ENCODE results near the gene SAXO1.

SAXO1 gene

GRCh38 chr9:18971909-18972308, 61.1 kb downstream of the SAXO1 start:
- no peak for DNase-seq (ENCODE audit: low read depth)
- TF ChIP-seq CTCF (IDR thresholded peaks at IDR 0.05; ENCODE audit: insufficient read depth, low read depth, low read length, missing control alignments) = no peak
- no peak overlapping the region for H3K4me3 ChIP-seq (ENCODE audit: low read length)

GRCh38 chr9:18971404-18971803, 61.6 kb downstream of the SAXO1 start:
- TF ChIP-seq CTCF (IDR thresholded peaks at IDR 0.05; ENCODE audit: insufficient read depth, low read depth, low read length, missing control alignments) = no peak
- DNase-seq (ENCODE audit: low read depth) = no peak
- no peak overlapping the region for H3K4me3 ChIP-seq (ENCODE audit: low read length)

- H3K4me3 ChIP-seq (ENCODE audit: low read length) = no peak overlapping the region
- no peak for DNase-seq (ENCODE audit: low read depth)
- TF ChIP-seq CTCF (IDR thresholded peaks at IDR 0.05; ENCODE audit: insufficient read depth, low read depth, low read length, missing control alignments) = no peak
These were observed 62.6 kb downstream of the SAXO1 start for GRCh38 chr9:18970393-18970792.

GRCh38 chr9:18969128-18969527, 63.9 kb downstream of the SAXO1 start:
- no peak for TF ChIP-seq CTCF (IDR thresholded peaks at IDR 0.05; ENCODE audit: insufficient read depth, low read depth, low read length, missing control alignments)
- DNase-seq (ENCODE audit: low read depth) = no peak
- H3K4me3 ChIP-seq (ENCODE audit: low read length) = no peak overlapping the region

- DNase-seq (ENCODE audit: low read depth) = no peak
- no peak overlapping the region for H3K4me3 ChIP-seq (ENCODE audit: low read length)
- TF ChIP-seq CTCF (IDR thresholded peaks at IDR 0.05; ENCODE audit: insufficient read depth, low read depth, low read length, missing control alignments) = no peak
These were observed 77.4 kb downstream of the SAXO1 start for GRCh38 chr9:18955626-18956025.

GRCh38 chr9:18951936-18952335, 81.1 kb downstream of the SAXO1 start:
- H3K4me3 ChIP-seq (ENCODE audit: low read length) = no peak overlapping the region
- TF ChIP-seq CTCF (IDR thresholded peaks at IDR 0.05; ENCODE audit: insufficient read depth, low read depth, low read length, missing control alignments) = no peak

GRCh38 chr9:18947892-18948339, 85.1 kb downstream of the SAXO1 start:
- H3K4me3 ChIP-seq (ENCODE audit: low read length) = no peak overlapping the region
- DNase-seq (ENCODE audit: low read depth) = no peak
- no peak for TF ChIP-seq CTCF (IDR thresholded peaks at IDR 0.05; ENCODE audit: insufficient read depth, low read depth, low read length, missing control alignments)

More at GRCh38 chr9:18951936-18952335, 81.1 kb downstream of the SAXO1 start:
- DNase-seq (ENCODE audit: low read depth) = no peak

Data from epithelial cell of esophagus (primary cell).